Measurements from ENCODE around the gene CPNE6.
"Not testable (repeated sequence)": the region's sequence is repeated elsewhere in the genome, so short reads cannot be mapped to it uniquely, and the experiment has no call there.

Gene CPNE6

DNA sequence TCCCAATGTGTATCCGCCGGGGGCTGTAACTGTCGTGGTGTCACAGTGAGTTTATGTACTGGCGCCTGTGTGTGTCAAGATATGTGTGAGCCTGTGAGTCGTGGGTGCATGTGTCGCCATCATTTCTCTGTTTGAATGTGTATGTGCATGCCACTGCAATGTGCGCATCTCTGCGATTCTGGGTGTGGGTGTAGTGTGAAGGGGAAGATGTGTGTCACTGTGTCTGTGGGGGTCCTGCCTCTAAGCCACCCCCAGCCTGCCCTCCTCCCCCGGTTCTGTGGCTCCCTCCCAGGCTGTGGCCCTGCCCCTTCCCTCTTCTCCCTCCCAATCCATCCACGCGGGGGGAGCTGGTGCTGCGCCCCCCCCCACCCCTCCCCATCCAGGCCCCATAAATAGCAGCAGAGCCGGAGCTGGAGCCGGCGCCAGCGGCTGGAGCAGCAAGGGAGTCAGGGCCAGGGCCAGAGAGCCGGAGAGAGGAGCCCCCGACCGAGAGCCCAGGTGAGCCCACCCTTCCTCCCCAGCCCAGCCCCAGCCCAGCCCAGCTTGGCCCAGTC lies at the start of gene CPNE6:
TSS of gene CPNE6 (plus strand) at position 419 of the 554 bp plus-strand sequence. CDS start 1,375 bp downstream, outside the sequence.
- DNase-seq = no peak

DNA sequence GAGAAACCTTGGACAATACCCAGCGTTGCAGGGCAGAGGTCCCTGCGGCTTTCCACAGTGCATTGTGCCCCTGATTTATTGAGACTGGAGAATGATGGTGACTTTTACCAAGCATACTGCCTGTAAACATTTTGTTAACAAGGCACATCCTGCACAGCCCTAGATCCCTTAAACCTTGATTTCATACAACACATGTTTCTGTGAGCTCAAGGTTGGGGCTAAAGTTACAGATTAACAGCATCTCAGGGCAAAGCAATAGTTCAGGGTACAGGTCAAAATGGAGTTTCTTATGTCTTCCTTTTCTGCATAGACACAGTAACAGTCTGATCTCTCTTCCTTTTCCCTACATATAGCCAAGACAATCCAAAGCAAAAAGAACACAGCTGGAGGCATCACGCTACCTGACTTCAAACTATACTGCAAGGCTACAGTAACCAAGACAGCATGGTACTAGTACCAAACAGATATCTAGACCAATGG lies 46.4 kb upstream of the CPNE6 start:
- DNase-seq = not testable (repeated sequence)

DNA sequence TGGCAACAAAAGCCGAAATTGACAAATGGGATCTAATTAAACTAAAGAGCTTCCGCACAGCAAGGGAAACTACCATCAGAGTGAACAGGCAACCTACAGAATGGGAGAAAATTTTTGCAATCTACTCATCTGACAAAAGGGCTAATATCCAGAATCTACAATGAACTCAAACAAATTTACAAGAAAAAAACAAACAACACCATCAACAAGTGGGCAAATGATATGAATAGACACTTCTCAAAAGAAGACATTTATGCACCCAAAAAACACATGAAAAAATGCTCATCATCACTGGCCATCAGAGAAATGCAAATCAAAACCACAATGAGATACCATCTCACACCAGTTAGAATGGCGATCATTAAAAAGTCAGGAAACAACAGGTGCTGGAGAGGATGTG lies 41.7 kb upstream of the CPNE6 start:
- not testable (repeated sequence) for DNase-seq

DNA sequence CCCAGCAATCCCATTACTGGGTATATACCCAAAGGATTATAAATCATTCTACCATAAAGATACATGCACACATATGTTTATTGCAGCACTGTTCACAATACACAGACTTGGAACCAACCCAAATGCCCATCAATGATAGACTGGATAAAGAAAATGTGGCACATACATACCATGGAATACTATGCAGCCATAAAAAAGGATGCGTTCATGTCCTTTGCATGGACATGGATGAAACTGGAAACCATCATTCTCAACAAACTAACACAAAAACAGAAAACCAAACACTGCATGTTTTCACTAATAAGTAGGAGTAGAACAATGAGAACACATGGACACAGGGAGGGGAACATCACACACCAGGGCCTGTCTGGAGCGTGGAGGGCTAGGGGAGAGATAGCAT lies 40.0 kb upstream of the CPNE6 start:
- not testable (repeated sequence) for DNase-seq

DNA sequence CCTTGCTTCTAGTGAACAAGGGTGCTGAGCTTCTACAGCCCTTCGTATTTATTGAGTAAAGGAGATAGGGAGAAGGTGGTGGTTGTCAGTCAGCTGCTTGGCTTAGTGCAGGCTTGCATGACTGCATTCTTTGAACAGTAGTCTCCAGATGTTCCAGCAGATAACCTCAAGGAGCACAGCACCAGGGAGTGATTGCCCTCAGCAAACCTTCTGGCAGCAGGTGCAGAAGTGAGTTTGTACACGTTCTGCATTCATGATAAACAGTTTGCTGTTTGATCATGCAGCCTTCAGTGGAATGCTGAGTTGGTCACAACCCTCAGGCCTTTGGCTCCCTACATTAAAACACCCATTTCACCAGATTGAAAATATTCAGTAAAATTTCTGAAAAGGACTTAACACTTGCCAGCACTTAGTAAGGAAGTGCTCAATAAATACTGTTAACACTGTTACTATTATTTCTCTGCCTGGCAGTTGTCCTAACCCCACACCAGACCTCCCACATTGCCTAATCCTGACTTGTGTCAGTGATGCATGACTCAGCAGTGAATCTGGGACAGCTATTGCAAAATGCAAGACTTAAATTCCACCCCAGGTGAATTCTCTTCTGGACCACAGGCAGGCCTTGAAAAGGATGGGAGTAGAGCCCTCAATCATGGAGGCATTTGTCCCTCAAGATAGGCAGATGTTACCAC lies 38.5 kb upstream of the CPNE6 start:
- DNase-seq = no peak

DNA sequence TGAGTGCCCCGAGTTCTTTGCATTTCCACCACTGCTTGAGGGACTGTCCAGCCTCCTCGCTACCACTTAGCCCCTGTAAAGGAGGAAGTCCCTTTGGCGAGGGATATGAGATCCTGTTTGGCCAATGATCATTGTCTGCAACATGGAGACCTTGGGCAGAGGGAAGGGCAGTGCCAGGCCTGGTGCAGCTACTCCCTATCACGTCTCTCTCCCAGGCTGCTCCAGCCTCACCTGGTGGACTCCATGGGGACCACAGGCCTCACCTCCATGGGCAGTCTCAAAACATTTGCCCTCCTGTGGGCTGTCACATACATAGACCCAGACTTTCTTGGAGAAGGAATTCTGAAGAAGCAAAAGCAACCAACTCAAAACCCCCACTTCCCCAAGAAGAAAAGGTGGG lies 35.6 kb upstream of the CPNE6 start:
- DNase-seq = not testable (repeated sequence)

DNA sequence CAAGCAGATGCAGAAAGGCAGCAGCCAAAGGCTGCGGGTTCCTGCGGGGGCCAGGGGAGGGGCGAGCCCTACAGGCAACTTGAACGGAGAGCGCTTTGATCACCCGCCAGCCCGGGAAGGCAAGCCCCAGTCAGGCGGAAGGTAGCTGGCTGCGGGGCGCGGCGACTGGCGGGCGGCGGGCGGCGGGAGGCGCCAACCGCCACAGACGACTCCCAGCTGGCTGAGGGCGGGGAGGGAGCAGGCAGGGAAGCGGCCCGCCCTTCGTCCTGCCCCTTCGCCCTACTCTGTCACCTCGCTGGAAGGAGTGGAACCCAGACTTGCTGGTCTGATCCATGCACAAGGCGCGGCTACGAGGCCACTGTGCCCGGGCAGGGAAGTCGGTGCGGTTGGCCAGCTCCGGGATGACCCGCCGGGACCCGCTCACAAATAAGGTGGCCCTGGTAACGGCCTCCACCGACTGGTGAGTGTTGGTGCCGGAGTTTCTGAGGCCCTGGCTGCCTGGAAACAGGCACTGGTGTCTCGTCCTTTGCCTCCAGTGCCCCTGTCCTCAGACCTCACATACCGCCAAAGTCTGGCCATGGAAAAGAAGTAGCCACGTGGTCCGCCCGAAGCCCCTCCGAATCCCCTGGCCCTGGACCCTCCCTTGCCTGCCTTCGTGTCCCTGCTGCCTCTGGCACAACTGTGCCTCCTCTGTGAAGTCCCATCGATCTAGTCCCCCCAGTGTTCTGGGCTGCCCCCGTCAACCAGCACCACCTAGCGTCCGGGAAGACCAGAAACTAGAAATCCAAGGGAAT lies 35.0 kb upstream of the CPNE6 start:
- peak; percentile 63 to 65 for DNase-seq

DNA sequence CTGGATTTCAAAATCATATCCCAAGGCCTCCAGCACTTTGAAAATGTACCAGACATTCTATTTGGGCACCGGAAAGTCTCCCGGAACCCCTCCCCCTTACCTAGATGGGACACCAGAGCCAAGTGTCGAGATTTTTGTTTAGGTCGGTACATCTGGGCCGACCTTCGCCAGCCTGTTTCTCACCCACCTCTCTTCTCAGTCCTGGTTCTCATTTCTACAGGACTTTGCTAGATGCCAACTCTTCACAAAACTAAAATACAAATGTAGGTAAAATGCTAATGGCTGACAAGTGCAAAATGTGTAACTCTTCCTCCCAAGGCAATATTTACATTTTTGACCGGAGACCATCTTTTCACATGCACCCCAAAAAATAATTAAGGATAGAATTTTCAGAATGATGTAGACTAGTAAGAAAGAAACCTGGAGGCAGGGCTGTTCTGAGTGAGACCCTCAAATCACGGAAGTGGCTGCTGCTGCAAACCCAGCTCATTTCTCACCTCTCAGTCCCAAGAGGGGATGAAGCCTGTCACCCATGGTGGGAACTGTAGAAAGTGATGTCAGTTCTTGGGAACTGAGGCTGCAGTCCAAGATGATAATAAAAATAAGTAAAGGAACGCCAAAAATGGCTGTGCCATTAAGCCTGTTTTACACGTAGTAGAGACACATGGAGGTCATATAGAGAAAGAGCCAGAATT lies 34.3 kb upstream of the CPNE6 start:
- not testable (repeated sequence) for DNase-seq

DNA sequence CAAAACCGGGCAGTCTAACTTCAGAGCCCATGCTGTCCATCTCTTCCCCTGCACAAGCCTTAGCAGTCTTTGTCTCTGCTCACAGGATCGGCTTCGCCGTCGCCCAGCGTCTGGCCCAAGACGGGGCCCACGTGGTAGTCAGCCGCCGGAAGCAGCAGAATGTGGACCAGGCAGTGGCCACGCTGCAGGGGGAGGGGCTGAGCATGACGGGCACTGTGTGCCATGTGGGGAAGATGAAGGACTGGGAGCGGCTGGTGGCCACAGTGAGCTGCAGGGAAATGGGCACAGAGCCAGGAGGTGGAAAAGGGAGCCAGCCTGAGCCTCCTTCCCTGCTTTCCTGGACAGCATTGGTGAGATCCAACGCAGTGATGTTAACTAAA lies 33.7 kb upstream of the CPNE6 start:
- DNase-seq = peak in 1 of 2 experiments; percentile 38

DNA sequence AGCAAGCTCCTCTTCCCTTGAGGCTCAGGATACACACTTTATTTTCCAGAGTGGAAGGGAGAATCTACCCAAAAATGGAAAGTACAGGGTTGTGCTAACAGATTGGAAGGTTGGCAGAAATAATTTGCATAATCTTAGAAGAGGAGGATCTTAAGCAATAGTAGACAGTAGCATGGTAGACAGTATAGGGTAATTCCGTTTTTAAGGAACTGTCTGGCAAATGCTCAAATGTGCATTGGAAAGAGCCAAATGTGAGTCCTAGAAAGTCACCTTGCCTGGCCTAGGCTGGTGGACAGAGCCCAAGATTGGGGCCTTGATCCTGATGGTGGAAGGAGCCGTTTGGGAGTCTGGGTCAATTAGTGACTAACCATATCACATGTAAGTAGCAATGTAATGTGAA lies 32.7 kb upstream of the CPNE6 start:
- DNase-seq = no peak

DNA sequence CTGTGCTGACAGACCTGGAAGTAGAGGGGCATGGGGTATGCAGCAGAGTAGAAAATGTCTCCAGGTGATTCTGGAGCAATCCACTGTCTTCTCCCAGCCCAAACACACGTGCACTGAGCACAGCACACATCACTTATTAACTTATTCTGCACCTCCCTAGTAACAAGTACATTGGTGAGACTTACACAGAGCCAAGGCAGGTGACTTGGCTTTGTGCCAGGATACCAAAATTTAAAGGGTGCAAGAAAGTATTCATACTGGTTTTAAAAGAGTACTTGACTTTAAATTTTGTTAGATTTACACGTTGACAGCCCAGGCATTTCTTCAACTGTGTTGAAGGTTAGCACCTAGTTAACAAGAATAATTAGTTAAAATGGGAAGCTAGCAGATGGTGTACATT lies 30.7 kb upstream of the CPNE6 start:
- no peak for DNase-seq

DNA sequence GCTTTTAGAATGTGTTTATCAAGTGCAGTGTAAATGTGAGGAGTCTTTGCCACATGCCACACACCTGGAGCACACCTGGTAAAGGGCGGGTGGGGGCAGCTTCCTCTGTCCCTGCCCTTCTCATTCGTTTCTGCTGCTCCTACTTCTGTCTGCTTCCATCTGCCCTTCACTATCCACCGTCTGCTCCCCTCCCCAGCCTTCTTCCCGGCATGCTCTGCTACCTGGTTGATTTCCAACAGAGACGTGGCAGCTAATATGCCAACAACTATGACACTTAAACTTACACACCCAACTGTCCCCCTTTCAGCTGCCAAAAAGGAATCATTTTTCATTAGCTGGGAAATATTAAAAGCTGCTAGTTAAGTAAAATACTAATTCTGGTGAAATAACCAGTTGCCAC lies 28.6 kb upstream of the CPNE6 start:
- DNase-seq = no peak

DNA sequence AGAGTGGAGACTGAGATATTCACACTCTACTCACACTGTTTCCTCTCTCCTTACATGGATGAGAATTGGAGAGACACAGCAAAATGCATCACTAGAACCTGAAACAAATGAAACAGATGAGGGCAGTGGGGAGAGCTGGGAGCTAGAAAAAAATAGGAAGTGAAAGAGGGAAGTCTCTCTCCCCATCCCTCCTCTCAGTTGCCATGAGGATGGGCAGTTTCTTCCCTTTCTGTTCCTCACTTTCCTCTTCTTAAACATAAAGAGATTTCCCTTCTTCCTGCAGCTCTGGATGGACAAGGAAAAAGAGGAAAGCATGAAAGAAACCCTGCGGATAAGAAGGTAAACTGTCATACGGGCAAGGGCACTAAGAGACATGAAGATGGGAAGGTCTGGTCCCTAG lies 22.4 kb upstream of the CPNE6 start:
- DNase-seq = not testable (repeated sequence)

DNA sequence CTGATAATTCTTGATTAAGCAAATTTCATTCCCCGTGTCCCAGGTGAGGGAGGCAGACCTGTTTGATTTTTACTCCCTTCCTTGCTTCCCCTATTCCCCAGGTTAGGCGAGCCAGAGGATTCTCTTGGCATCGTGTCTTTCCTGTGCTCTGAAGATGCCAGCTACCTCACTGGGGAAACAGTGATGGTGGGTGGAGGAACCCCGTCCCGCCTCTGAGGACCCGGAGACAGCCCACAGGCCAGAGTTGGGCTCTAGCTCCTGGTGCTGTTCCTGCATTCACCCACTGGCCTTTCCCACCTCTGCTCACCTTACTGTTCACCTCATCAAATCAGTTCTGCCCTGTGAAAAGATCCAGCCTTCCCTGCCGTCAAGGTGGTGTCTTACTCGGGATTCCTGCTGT lies 20.6 kb upstream of the CPNE6 start:
- DNase-seq = not testable (repeated sequence)

DNA sequence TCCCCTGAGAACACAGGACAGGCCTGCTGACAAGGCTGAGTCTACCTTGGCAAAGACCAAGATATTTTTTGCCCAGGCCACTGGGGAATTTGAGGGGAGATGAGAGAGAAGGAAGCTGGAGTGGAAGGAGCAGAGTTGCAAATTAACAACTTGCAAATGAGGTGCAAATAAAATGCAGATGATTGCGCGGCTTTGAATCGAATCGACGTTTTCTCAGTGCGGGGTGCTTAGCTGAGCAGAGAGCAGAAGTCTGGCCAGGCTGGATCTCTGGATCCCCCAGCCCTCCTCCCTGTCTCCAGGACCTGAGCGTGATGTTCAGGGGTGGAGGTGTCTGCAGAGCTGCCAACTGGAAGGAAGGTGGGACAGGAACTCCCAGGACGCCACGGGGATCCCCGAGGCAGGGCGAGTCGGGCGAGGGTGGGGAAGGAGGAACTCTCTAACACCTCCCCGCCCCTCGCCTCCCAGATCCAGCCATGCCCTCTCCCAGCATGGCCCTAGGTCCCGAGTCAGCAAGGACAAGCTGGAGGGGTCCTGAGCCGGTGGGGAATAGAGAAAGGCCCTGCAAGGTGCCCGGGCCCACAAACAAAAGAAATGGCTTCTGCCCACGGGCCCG lies 20.1 kb upstream of the CPNE6 start:
- no peak for DNase-seq

DNA sequence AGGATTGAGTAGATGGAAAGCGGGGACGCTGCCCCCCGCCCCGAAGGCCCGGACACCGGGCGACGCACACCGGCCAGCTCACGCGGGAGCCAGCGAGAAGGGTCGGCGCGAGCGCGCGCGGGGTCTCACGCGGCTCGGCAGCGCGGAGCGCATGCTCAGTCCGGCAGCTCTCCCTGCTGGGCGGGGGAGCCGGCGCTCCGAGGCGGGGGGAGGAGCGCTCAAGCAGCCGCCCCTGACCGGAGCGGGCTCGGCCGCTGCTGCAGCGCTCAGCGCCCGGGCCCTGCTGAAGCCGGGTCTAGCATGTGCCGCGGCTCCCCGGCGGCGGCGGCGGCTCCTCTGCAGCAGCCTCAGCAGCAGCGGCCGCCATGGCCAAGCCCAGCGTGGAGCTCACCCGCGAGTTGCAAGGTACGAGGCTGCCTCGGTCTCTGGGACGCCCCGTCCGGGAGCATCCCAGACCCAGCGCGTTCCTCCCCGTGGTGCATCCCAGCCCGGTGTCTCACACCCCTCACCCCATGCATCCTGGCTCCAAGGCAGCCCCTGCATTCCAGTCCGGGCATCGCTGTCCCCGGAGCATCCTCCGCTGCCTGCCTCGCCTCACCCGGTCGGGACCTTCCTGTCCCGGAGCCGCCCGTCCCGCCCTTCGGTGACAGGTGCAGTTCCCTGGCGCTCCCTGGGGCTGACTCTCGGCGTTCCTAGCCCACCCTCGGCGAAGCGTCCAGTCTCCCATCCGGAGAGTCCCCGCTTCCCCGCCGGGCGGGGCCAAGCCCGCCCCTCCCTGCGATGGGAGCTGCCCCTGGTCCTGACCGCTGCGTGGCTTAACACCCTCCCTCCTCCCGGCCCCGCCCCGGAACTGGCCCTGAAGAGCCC lies 19.3 kb upstream of the CPNE6 start, which contains the start of gene CARMIL3:
TSS of gene CARMIL3 (plus strand) at position 221 of the 867 bp plus-strand sequence. CDS start at position 366, 145 bp downstream.
- DNase-seq = peak; percentile 50 to 64

DNA sequence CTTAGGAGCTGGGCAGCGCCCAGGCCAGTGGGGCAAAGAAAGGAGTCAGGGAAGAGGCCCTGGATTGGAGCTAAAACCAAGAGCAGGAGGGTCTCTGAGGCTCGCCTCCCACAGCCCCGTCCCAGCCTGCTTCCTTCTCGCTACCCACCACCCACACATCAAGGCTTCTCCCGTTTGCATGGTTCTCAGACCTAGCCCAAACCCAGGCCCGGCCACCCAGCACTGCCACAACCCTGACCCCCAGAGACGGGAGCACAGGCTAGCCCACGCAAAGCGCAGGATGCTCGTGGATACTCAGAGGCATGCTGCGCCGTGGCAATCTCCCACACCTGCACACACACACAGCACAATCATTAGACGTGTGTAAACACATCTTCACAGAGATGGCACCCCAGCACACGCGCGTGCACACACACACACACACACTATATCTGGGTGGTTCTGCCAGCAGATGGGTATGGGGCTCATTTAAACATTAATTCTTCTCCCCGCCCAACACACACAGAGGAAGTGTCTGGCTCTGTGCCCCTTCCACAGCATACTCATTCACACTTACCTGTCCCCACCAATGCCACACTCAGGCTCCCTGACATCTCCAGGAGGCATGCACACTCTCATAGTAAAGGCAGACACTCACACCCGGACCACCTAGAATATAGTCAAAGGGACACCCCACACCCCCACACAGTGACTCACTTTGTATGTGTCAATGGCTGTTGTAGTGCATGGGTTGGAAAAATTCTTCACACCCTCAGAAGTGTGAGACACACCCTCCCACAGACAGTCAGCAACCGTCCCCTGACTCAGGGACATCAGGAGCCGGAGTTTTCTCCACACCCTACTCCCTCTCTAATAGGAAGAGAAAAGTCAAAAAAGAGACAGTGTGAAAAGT lies 18.5 kb upstream of the CPNE6 start:
- no peak for DNase-seq

DNA sequence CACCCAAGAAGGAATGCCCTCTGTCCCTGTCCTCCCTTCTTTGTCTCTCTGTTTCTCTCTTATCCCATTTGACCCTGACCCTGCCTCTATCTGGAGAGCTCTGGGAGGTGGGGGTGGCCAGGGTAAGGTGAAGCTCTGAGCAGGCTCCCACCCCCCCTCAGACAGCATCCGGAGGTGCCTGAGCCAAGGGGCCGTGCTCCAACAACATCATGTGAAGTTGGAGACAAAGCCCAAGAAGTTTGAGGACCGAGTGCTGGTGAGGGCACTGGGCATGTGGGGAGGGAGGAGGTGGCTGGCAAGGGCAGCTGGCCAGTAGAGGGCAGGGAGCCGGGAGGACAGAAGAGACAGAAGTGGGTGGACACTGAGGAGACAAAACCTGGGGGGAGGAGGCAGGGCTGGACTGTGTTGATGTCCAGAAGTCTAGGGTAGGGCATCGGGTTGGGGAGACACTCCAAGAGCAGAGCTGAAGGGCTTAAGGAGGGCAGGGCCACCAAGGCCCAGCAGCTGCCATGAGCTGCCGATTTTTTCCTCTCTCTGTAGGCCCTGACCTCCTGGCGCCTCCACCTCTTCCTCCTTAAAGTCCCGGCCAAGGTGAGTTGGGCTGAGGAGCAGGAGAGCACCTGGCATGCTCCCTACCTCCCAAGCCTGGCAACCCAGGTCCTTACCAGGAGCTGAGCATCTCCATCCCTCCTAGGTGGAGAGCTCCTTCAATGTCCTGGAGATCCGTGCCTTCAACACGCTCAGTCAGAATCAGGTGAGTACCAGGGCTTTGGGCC lies 17.6 kb upstream of the CPNE6 start:
- DNase-seq = no peak

DNA sequence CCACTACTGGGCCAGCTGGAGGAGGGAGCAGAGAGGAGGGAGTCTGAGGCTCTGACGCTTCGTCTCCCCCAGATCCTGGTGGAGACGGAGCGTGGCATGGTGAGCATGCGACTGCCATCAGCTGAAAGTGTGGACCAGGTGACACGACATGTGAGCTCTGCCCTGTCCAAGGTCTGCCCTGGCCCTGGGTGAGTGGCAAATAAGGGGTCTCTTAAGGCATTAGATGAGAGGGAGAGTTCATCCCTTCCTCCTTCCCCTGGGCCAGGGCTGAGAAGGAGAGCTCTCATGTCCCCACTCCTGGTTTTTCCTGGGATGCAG lies 17.1 kb upstream of the CPNE6 start:
- no peak for DNase-seq

DNA sequence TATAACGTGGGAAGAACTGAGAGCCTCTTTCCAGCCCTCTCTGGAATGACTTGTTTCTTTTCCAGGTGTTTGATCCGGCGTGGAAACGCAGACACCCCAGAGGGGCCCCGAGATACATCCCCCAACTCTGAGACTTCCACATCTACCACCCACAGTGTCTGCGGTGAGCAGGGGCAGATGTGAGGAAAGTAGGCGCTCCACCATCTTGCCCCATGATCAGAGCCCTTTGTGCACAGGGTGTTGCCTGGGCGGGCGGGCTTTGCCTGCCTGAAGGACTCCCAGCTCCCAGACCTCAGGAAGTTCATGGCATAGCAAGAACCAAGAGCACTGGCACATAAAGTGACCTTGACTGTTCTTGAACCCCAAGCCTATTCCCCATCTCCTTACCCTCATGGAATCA lies 16.7 kb upstream of the CPNE6 start:
- DNase-seq = no peak

Data from NCI-H187 (cell line).